GM19328 (cell line): ENCODE data around the gene HPF1.
"Not testable (repeated sequence)": the region's sequence is repeated elsewhere in the genome, so short reads cannot be mapped to it uniquely, and the experiment has no call there.

ENCODE experiments used
- ATAC-seq: cut with Tn5 transposase; IDR thresholded peaks from one replicate; pipeline ENCODE4 v1.9.1; 2021; ENCODE audit warnings: mild to moderate bottlenecking, moderate library complexity; ENCODE audit not compliant: unreplicated experiment

HPF1 gene

DNA sequence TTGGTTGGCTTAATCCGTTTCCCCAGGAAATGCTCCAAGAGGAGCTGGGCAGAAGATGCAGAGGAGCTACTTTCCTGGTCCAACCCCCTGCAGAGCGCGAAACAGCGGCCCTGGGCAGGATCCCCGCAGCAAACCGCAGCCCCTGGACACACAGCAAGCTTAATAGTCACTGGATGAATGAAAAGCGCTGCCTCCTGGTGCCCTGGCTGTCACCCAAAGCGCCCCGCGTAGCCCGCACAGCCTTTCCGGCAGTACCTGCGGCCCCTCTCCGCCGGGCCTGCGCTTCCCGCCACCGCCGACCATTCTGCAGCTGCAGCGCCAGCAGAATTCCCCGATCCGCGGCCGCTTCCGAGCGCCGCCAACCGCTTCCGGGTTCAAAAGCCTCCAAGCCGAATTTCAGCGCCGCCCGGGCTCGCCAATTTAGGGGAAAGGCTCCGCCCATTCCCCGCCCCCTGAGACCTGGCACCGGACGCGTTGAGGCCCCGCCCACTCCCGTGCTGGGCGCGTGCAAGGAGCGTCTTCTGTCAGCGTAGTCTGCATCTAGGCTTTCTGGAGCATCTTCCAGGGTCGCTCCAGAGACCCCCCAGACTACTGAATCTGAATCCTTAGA lies at the start of gene HPF1:
TSS of gene HPF1 (minus strand) at position 370 of the 610 bp plus-strand sequence. CDS start at position 303, 67 bp downstream.
- peak; percentile 95 for ATAC-seq

DNA sequence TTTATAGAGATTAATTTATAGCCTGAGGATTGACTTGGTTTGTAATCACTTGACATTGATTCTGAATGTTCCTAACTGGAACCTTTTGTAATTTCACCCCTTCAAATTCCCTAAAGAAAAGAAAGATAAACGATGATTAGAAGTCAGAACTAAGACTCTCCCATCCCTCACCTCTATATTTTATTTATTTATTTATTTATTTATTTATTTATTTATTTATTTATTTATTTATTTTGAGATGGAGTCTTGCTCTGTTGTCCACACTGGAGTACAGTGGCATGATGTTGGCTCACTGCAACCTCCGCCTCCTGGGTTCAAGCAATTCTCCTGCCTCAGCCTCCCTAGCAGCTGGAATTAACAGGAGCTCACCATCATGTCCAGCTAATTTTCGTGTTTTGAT lies 49.0 kb upstream of the HPF1 start:
- ATAC-seq = not testable (repeated sequence)

DNA sequence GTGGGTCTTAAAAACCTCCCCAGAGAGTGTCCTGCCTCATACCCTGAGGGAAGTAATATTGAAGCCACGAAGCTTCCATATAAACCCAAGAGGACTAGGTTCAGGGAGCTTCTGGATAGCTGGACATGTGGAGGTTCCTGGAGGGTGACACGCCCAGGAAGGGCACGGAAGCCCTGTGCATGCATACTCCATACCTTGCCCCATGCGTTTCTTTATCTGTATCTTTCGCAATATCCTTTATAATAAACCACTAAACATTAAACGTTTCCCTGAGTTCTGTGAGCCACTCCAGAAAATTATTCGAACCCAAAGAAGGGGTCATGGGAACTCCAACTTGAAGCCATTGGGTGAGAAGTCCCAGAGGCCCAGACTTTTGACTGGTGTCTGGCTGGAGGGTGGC lies 45.7 kb upstream of the HPF1 start:
- no peak for ATAC-seq

DNA sequence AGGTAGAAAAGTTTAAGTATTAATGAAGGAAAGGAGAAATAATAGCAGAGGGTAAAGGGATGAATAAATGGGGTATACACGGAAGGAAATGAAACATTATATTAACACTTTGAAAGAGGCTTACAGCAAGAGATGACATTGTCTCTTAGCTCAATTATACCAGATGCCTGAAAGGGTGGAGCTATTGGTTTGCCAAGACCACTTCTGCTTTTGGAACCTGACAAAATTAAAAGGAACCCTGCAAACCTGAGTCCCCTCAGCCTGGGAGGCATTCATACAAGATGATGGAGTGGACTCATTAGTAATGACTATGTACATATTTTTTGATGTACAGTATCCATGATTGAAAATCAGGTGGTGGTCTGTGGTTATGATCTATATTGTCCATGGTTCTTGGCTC lies 45.1 kb upstream of the HPF1 start:
- no peak for ATAC-seq

DNA sequence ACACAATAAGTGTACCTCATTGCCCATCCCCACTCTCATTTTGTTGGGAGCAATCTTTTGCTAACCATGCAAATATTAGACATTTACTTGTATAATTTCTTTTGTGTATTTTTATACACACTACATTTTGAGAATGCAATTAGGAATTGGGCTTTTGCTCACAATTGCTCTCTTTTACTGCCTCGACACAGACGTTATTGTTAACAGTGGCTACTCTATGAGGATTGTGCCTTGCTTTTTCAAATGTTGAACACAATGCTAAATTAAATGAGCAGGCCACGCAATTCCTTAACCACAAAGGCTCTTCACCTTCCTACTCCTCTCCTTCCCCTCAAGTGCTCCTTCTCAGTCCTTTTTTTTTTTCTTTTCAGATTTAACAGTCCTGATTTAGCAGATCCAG lies 42.8 kb upstream of the HPF1 start:
- ATAC-seq = no peak

DNA sequence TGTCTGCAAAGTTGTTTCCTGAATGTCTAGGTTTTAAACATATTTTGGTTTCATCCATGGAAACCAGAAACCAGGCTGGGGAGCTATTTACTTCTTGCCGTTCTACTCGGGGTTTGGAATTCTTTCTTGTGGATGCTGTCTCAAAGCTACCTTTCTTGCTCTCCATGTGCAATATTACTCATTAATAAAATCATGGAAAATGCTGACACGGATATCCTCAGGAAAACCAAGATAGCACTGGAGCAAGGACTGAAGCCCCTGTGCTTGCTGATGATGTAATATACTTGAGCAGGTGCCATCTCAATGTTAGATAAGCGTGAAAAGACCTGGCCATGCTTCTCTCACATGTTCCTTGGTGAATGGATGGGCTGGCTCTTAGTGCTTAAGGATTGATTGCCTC lies 41.5 kb upstream of the HPF1 start:
- ATAC-seq = no peak

DNA sequence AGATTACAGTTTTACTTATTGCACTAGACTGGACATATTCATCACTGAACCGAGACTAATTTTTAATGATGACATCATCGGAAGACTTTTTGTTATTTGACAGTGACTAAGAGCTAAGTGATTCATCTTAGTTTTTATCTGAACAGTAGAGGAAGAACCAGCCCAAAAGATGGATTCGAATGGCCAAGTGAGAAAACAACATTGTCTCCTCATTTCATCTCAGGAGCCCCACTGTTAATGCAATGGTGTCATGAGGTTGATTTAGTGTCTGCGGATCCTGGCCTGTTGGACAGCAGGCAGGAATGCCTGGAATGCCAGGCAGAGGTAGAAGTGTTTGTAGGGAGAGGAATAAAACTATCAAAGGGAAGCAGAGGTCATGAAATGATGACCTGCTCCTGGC lies 37.8 kb upstream of the HPF1 start:
- ATAC-seq = no peak

DNA sequence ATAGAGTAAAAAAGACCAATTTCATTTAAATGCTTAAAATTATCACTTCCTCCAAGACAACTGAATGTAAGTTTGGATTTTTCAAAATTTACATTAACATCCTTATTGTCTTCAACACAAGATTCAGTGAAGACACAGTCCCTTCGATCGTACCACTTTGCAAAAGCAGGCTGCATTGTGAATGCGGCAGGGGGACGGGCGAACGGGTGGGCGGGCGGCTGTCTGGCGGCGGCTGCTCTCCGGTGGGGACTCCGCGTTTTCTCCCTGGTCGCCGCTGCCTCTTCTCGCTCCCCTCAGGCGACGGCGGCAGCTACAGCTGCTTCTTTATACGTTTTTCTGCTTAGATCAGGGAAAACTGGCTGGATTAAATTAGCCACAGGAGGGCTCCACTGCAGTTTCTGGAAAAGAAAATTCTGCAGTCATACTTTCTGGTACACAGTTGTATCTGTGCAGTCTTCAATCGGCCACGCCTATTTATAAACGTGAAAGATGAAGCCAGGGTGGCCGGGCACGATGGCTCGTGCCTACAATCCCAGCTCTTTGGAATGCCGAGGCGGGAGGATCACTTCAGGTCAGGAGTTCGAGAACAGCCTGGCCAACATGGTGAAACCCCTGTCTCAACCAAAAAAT lies 33.9 kb upstream of the HPF1 start:
- ATAC-seq = no peak

DNA sequence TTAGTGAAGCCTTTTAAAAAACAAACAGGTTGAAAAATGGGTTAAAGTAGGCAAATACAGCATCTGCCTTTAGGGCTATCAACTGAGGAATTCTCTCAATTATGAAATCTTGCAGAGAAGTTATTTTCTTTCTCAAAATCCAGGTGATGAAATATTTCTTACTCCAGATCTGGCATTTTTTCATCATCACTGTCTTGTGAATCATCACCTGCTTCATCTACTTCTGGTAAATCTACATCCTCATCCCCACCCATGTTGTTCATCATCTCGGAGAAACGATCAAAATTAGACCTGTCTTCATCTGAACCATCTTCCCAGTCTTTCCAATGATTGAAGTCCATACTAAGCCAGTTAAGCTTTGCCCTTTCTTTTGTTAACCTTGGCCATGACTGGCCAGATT lies 33.3 kb upstream of the HPF1 start:
- ATAC-seq = no peak

DNA sequence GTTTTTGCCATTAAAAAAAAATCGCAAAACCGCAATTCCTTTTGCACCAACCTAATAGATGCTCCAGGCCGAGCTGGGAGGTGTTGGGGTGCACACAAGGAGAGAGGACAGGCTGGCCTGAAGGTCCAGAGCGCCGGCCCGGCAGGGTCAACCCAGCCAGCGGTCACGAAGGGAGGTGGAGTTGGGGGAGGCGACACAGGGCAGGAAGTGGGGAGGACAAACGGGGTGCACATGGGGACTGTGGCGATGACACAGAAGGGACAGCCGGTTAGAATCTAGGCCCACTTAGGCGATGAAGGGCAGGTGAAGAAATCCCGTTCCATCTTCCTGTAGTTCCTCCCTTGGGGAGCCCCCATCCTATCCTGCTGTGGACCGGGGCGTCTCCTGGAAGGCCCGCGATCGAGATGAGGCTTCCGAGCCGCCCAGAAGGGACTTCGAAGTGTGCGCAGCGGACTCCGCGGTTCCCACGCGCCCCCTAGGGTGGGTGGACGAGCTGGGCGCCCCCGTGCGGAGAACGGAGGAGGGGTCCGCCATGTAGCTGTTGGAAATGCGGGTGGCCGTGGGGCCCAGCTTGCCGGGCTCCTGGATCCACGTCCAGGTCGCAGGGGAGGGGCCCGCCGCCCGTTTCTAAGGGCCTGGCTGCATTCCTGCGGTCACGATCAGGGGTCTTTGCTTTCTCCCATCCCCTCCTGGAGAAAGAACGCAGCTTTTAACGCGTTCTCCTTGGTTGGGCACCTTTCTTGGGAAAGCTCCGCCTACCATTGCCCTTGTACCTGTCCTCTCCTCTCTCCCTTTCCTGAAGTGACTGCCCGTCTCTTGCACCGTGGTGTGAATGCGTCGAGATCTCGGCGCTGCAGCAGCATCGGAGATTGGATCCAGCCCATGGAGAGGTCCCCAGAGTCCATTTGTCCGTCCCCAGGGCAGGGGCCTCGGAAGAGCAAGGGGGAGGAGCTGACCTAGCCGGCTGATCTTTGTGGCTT lies 17.0 kb upstream of the HPF1 start:
- no peak for ATAC-seq

DNA sequence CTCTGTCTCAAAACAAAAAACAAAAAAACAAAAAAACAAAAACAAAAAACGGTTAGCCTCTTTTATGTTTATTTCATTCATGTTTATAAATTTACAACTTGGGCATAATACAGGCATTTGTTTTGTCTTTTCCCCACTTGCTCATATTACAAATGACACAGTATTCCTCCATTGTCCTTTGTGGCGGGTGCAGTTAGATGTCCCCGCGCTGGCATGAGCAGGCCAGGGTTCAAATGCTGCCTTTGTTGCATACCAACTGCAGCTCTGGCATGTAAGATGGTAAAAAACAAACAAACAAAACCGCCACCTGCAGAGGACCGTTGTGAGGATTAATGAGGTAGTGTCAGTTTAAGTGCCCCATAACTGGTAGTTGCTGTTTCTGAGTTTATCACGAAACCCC lies 16.1 kb upstream of the HPF1 start:
- no peak for ATAC-seq

DNA sequence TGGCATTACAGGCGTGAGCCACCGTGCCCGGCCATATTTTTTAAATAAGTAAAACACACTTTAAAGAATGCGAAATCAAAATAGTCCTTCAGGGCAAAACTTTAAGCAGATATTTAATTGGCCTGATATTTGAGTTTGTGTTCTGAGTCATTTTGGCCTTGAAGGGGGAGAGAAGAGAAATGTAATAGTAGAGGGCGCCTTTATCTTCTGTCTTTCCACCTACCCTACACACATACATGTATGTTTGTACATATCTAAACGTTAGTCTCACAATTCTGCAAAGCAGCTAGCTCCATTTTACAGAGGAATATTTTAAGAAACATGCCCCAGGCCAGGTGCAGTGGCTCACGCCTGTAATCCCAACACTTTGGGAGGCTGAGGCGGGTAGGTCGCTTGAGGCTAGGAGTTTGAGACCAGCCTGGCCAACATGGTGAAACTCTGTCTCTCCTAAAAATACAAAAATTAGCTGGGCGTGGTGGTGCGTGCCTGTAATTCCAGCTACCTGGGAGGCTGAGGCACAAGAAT lies 13.9 kb upstream of the HPF1 start:
- ATAC-seq = not testable (repeated sequence)

DNA sequence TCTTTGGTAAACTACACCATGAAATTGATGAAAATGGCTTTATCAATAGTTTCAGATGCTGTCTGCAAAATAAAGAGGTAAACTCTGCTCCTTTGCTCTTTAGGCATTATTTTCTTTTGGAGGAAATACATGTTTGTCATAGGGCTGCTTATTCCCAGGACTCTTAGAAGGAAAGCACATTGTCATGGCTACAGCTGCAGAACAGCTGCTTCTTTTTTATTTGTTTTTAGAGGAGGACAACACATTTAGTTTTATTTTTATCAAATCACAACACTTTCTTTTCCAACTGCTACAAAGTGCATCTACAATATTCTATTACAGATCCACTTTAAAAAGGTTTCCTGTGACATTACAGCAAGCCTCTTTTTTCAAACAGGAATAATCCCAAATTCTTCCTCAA lies 12.7 kb upstream of the HPF1 start:
- ATAC-seq = no peak

DNA sequence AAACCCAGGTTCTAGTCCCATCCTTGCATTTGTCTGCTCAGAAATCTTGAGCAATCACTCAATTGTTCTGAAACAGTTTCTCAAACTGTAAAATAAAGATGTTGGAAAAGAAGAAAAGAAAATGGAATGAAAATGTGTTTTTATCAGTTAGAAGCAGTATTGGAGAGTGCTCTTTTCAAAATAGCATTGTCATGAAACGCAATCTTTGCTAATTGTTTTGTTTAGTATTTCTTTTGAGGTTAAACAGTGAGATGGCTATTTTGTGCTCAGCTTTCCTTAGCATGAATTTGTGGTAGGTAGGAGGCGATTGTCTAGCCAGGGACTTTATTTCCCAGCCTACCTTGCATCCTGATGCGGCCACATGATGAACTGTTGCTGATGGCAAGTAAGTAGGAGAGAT lies 10.6 kb upstream of the HPF1 start:
- ATAC-seq = no peak

DNA sequence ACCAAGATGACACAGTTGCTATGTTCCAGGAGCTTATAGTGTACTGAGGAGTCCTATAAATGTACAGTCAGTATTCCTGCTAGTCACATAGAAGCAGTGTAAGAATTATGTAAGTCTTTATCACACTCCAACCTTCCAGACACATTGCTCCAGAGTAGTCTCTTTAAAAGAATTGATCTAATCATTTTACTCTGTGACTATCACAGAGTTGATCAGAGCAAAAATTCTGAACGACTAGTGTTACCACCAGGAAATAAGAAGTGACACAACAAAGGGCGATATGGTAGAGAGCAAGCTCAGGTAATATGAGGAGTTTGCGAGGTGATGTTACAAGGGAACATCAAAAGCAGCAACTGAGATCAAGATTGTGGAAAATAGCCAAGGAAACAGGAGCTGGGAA lies 9.0 kb upstream of the HPF1 start:
- no peak for ATAC-seq

DNA sequence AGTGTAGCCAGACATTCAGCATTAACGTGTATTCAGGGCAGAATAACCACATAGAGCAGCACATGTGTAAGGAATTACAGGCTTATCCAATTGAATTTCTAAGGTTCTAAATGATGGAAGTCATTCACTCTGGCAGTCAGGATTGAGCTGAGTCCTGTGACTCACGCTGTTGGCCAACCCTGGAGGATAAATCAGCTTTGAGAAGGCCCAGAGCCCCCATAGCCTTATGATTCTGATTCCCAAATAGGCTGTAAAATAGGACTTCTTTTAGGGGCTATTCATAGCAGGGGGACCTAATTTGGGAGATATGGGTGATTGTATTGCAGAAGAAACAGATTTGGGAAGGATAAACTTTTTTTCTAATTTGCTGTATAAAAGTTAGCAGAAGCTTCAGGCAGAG lies 8.1 kb upstream of the HPF1 start:
- no peak for ATAC-seq

DNA sequence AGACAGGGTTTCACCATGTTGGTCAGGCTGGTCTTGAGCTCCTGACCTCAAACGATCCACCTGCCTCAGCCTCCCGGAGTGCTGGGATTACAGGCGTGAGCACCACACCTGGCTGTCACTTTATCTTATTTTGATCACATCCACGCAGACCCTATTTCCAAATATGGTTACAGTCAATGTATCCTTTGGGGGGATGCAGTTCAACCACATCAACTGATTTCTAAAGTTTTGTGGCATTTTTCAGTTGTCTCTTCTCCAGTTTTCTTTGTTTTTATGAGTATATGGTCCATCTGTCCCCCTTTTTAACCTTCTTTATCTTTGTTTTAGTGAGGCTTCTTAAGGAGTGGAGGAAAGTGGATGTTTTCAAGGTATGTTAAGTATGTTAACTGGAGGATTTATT lies 4.1 kb upstream of the HPF1 start:
- no peak for ATAC-seq

DNA sequence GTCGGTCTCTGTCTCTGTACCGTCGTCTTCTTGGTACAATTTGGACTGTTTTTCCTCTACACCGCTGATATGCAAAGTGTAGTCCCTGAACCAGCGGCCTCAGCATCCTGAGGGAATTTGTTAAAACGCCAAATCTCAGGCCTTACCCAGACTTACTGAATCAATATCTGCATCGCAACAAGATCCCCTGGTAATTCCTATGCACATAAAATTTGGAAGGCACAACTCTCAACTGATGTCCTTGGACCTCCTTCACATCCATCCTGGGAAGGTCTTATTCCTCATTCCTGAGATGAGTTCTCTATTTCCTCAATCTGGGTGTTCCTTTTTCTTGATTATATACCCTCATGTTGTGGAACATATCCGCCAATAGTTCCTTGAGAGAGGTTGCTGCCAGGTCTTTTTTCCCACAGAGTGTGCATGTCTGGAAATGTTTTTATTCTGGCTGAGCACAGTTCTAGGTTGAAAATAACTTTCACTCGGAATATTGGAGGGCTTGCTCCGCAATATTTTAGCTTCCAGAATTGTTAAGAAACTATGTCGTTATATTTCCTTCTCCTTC lies 738 bp upstream of the HPF1 start:
- ATAC-seq = no peak

DNA sequence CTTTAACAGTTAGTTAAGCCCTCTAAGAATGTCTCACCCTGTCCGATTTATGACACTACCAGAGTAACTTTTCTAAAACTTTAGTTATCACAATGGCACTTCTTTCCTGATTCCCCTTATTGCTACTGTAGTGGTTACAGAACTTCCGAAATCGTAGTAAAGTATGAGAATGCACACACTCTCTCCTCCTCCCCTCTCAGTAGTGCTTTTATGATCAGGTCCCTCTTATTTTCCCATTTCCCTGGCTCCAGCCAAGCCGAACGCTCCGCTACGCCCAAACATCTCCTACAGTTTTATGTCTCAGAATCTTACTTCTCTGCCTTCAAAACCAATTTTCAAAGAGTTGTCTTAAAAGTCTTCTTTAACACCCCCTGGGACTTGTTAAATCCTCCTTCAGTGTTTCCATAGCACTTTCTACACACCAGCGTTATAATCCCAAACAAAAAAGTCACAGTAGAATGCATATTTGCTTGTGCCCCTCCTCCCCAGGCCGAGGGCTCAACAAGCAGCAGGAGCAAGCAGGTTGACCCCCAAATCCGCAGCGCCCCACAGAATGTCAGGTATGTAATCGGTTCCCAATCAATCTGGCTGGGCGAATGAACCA lies 671 bp downstream of the HPF1 start:
- no peak for ATAC-seq

DNA sequence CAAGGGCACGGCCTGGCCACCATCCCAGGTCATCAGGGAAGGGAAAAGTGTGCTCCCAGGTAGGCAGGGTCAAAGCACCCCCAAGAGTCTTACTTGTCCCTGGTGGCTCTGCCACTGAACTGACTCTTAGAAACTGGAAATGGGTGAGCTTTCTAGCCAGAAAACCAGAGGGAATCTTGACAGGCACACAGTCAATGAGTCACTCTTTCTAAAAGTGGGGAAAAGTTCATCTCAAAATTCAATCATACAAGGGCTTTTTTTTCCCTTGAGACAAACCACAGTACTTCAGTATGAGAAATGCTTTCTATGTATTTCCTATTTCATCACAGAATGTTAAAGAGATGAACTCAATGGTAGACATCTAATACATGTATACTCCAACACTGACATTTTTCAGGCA lies 12.5 kb downstream of the HPF1 start:
- no peak for ATAC-seq

DNA sequence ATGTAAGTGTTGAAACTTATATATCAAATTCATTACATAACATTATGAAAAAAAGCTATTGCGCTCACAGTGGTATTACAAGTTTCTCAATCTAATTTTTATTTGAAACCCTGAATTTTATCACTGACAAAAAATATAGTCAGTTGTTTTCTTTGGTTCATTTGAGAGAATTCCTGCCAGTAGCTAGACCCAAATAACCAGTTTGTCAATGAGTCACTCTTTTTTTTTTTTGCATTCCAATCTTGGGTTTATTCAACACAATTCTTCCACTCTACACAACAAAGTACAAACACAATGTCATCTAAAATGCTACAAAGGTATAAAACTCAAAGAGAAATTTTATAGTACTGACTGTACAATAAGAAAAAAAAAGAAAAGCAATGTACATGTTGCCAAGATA lies 13.1 kb downstream of the HPF1 start:
- ATAC-seq = no peak
